AG09319 (cell line): ENCODE measurements around the gene LGALS3.

Experiments
- DNase-seq: peaks from one replicate; pipeline ENCODE4 v3.0.0-alpha.2; 2010; ENCODE audit warnings: low read depth; ENCODE audit errors: extremely low read depth
- TF ChIP-seq, protein P1 (sequence below): IDR thresholded peaks from 2 replicates; pipeline ENCODE4 v1.5.1; 2011; ENCODE audit warnings: low read depth, mild to moderate bottlenecking, inconsistent platforms, low read length, moderate library complexity

Gene LGALS3

DNA sequence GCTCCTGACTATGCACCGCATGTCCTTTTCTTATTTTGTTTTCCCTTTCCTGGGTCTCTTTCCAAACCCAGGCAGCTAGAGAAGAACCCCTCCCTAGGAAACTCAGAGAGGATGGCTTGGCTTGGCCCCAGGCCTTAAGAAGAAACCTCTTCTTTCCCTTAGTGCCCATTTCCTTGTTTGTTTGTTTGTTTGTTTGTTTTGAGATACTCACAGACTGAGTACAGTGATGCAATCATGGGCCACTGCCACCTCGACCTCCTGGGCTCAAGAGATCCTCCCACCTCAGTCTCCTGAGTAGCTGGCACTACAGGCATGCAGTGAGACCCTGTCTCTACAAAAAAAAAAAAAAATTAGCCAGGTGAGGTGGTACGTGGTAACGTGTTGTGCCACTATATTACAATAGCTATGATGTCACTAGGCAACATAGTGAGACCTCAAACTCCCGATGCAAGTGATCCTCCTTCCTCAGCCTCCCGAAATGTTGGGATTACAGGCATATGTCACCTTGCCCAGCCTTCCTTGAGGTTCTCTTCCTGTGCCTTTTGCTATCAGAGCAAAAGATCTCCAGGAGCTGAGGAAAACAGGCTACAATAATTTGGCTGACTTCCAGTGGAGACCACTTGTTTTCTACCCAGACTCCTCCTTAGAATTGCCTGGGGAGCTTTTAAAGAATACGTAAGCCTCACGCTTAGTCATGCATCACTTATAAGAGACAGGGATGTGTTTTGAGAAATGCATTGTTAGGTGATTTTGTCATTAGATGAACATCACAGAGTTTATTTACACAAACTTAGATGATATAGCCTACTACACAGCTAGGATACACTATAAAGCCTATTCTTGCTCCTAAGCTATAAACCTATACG, 34.5 kb upstream of the LGALS3 start:
- no peak for DNase-seq
- TF ChIP-seq, protein P1, sequence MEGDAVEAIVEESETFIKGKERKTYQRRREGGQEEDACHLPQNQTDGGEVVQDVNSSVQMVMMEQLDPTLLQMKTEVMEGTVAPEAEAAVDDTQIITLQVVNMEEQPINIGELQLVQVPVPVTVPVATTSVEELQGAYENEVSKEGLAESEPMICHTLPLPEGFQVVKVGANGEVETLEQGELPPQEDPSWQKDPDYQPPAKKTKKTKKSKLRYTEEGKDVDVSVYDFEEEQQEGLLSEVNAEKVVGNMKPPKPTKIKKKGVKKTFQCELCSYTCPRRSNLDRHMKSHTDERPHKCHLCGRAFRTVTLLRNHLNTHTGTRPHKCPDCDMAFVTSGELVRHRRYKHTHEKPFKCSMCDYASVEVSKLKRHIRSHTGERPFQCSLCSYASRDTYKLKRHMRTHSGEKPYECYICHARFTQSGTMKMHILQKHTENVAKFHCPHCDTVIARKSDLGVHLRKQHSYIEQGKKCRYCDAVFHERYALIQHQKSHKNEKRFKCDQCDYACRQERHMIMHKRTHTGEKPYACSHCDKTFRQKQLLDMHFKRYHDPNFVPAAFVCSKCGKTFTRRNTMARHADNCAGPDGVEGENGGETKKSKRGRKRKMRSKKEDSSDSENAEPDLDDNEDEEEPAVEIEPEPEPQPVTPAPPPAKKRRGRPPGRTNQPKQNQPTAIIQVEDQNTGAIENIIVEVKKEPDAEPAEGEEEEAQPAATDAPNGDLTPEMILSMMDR, result no peak

DNA sequence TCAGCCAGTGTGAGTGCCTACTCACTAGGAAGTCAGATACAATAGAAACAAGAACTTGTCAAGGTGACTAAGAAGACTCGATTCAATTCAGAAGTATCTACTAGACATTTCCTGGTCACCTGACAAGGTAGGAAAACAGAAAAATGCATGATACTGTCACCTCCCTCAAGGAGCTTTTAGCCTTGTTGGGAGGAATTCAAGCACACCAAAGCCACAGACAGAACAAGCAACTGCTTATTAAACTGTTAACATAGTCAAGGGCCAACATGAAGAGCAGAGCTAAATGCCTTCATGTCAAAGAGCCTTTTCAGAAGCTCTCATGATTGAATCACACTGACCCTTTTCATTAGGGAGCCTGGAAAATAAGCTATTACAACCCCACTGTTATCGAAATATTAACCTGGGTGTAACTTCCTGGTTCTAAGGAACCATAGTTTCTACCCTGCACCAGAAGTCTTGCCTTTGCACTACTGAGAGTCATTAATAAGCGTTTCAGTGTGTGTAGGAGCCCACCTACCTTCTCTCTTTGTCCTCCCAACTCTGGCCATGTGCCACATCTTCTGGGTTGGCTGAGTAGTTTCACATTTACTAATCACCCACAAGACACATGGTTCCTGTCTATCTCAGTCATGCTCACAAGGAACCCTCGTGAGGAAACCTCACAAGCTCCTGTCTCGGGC, 31.0 kb upstream of the LGALS3 start:
- no peak for DNase-seq
- TF ChIP-seq, protein P1, result no peak

DNA sequence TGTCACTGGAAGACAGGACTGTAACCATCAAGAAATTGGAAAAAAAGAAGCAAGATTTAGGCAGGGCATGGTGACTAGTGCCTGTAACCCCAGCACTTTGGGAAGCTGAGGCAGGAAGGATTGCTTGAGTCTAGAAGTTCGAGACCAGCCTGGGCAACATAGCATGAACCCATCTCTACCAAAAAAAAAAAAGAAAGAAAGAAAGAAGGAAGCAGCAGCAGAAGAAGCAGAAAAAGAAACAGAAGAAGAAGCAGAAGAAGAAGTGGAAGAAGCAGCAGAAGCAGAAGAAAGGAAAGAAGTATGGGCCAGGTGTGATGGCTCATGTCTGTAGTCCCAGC, 30.5 kb upstream of the LGALS3 start:
- TF ChIP-seq, protein P1, result no peak
- no peak for DNase-seq

DNA sequence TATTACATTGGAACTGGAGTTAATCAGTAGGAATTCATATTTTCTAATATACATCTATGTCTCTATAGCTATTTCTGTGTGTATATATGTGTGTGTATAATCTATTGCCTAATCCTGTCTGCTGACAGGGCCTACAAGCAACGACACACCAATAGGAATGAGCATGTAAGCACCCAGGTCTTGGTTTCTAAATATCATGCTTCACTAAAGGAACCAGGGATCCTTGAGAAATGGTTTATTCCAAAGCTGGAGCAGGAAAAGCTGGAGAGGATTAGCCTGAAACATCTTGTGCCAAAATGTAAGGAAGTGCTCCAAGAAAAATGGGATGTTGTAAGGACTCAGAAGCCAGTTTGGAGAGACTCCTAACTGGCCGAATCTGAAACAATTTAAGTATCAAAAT, 29.3 kb upstream of the LGALS3 start:
- DNase-seq, result peak; percentile 71
- TF ChIP-seq, protein P1, result no peak

DNA sequence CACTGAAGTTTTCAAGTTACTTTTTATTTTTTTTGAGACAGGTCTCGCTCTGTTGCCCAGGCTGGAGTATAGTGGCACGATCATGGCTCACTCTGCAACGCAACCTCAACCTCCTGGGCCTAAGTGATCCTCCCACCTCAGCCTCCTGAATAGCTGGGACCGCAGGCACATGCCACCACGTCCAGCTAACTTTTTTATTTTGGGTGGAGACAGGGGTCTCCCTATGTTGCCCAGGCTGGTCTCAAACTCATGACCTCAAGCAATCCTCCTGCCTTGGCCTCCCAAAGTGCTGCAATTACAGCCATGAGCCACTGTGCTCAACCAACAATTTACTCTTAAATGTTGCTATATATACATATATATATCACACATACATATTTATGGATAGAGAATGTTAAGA, 27.4 kb upstream of the LGALS3 start:
- no peak for DNase-seq
- TF ChIP-seq, protein P1, result no peak

DNA sequence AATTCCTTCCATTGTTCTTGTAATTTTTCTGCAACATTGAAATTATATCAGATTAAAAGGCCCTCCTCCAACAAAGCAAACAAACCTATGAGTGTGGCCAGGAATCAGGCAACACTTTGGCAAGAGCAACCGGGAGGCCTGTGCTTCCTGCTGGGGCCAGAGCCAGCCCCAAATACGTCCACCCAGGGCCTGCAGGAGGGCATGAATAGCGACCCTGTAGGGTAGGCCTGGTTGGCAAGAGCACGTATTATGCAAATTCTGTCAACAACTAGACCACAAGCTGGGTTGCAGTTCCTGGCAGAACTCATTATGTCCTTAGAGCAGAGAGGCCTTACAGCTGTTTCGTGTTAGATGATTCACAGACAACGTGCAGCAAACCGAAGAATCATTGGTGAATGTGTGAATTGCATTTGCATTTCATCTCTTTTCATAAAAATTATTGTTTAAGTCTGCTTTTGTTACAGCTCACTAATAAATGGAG, 26.9 kb upstream of the LGALS3 start:
- TF ChIP-seq, protein P1, result no peak; the same call in 1 of the 2 replicates
- DNase-seq, result peak; percentile 100

DNA sequence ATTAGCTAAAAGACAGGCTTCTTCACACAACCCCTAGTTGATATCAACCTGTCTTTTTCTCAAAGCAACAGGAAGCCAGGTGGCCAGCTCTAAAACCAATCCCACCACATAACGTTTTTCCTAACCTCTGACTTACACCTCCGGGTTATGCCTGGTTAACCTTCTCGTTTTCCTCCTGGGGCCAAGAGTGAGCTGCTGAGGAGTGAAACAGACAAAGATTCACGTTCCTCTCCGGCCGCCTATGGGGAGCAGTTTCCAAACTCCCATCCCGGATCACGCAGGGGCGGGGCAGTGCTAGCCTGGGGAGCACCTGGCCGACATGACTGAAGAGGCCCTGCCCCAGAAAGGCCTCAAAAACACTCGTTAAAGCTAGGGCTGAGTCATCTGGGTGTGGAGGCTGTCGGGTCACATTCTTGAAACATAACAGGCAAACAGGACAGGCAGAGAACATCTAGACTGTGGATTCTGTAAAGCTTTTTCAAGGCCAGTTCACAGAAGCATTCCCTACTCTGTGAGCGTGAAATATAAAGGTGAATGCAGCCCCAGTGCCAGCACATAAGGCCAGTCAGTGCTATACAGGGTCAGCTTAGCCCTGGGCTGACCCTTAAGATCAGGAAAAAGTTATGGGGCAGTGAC, 25.9 kb upstream of the LGALS3 start:
- TF ChIP-seq, protein P1, result no peak
- peak; percentile 70 for DNase-seq
